Lung (tissue), 12 donors: ENCODE results near the gene GATA6. TPM values are rescaled to one million over a fixed set of nuclear protein-coding genes. Genes with fewer than 3 reads are reported as not detected.
A peak's percentile ranks its signal among the peaks of the same experiment; 100 is the strongest.

Source experiments
- ATAC-seq: fragments of 200-7000 bp; cut with Tn5 transposase; one replicate; pipeline ENCODE4 v1.9.1; 2020; ENCODE audit warnings: moderate number of reproducible peaks; ENCODE audit not compliant: insufficient read depth, low FRiP score
- DNase-seq, 3 donors: peaks; one replicate each; pipeline ENCODE4 v3.0.0-alpha.2; 2013 to 2017
- H3K27ac ChIP-seq, 2 donors: one replicate each; pipeline ENCODE4 v1.5.1; 2013; ENCODE audit warnings: mild to moderate bottlenecking in 2 of 2, moderate library complexity in 2 of 2, control low read depth in 1 of 2, inconsistent platforms in 1 of 2, low read depth in 1 of 2, low read length in 1 of 2
- H3K27me3 ChIP-seq, 3 donors: one replicate each; pipeline ENCODE4 v1.5.1; 2013; ENCODE audit warnings: low read length in 2 of 3; ENCODE audit not compliant: control insufficient read depth in 3 of 3, insufficient read depth in 3 of 3
- H3K36me3 ChIP-seq, 4 donors: one replicate each; pipeline ENCODE4 v1.5.1; 2013; ENCODE audit warnings: low read length in 4 of 4, mild to moderate bottlenecking in 1 of 4, moderate library complexity in 1 of 4; ENCODE audit not compliant: control insufficient read depth in 4 of 4, insufficient read depth in 4 of 4
- H3K4me1 ChIP-seq, 5 donors: one replicate each; pipeline ENCODE4 v1.5.1; 2013; ENCODE audit warnings: low read length in 5 of 5, mild to moderate bottlenecking in 2 of 5, moderate library complexity in 1 of 5; ENCODE audit not compliant: control insufficient read depth in 5 of 5, insufficient read depth in 5 of 5
- H3K4me3 ChIP-seq: one replicate; pipeline ENCODE4 v1.5.1; 2013; ENCODE audit warnings: mild to moderate bottlenecking, control low read depth, moderate library complexity
- H3K9ac ChIP-seq, 2 donors: one replicate each; pipeline ENCODE4 v1.5.1; 2013; ENCODE audit warnings: low read length in 2 of 2, control low read depth in 1 of 2; ENCODE audit not compliant: insufficient read depth in 1 of 2
- H3K9me3 ChIP-seq, 4 donors: one replicate each; pipeline ENCODE4 v1.5.1; 2013; ENCODE audit warnings: low read length in 3 of 4, mild to moderate bottlenecking in 1 of 4, moderate library complexity in 1 of 4; ENCODE audit not compliant: control insufficient read depth in 4 of 4, insufficient read depth in 3 of 4
- CTCF ChIP-seq: IDR thresholded peaks from 2 replicates; pipeline ENCODE4 v1.5.1; 2012; ENCODE audit warnings: mild to moderate bottlenecking; ENCODE audit errors: control extremely low read depth, extremely low read depth
- WGBS, 2 donors: extraction: QIAGEN DNeasy Blood & Tissue Kit; methylation state at CpG; one replicate each; pipeline ENCODE4 v1.1.7; 2013; 5-methylcytosine and 5-hydroxymethylcytosine counted together
- polyA plus RNA-seq, 2 donors: library from polyadenylated mRNA; stranded (reverse); fragments of 200-250 nt; gene quantifications; one replicate each; pipeline ENCODE4 v1.2.1, GENCODE V29; 2013
- total RNA-seq, 2 donors: library from RNA; depleted of rRNA in 1 of 2; stranded (reverse); fragments of >200 nt in 1 of 2; gene quantifications; one replicate each; pipeline ENCODE4 v1.2.1, GENCODE V29; 2014 to 2021
- donor health status: control.
- donor health status: control.
- donor health status: Bipolar disorder and iron deficiency.
- donor health status: healthy.
- donor health status: DM: yes; HTN: yes; CAD: no.

Gene GATA6
- total and polyA plus RNA-seq, 4 donors: 11.3 to 34.3 (median 21.8) TPM

- no peaks in the 10 kb centered on the region for H3K36me3 ChIP-seq
- no peak for ATAC-seq
- H3K27me3 ChIP-seq: peaks cover 0 to 10% (median 5%) of the 10 kb centered on the region in 3 donors
Observed at GRCh38 chr18:22163416-22164161, 5.8 kb upstream of the GATA6 start.

DNA sequence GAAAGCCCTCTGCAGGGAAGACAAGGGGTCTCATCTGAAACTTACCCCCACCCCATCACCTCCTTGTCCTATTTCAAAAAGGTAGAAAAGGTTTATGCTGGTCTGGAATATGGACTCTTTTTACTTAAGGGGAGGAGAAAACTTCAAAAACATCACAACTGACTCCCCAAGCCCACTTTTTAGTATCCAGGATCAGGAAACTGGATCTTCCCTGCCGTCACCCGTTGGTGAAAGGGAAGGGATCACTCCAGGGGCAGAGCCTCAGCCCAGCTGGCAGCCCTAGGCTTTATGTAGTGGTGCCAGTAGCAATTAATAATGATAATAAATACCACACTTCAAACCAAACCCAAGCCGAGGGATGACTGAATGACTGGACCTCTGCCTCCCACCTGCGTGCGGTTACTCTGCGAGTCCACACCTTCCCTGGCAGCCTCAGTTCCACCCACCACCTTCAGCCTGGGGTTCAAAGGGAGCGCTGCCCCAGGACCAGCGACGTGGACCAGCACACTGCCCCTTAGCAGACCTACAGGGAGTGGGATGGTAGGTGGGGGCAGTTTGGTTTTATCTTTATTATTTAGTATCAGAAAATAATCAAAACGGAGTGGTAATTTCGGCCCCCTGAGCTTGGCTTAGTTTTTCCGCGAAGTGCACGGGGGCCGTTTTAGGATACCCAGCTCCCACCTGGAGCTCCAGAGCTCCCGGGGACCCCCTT is 4.9 kb upstream of the GATA6 start:
- Histone ChIP-seq H3K4me1 (peaks cover 0 to 31% (median 0%) of the 10 kb centered on the region in 5 donors), H3K27ac (peak overlapping the region; percentile 79 to 98), H3K27me3 (peaks cover 0 to 10% (median 5%) of the 10 kb centered on the region in 3 donors), H3K36me3 (no peaks in the 10 kb centered on the region), H3K9ac (peak overlapping the region; percentile 42 to 59), H3K4me3 (no peak overlapping the region), H3K9me3 (no peaks in the 10 kb centered on the region)
- 41 to 53% methylated on average over 16 of the region's 16 CpGs for WGBS, 2 donors
- ATAC-seq (no peak), DNase-seq (peak in 2 of 3 donors; percentile 24)
- no peak for TF ChIP-seq CTCF

More at GRCh38 chr18:22163416-22164161, 5.8 kb upstream of the GATA6 start:
- Histone ChIP-seq H3K4me3 (no peak overlapping the region), H3K4me1 (peaks cover 0 to 30% (median 0%) of the 10 kb centered on the region in 5 donors), H3K9me3 (no peaks in the 10 kb centered on the region), H3K9ac (no peak overlapping the region), H3K27ac (peak overlapping the region; percentile 30 to 98)
- no peak for TF ChIP-seq CTCF
- WGBS, 2 donors: 62 to 67% methylated on average over 8 of the region's 8 CpGs
- peak; percentile 52 to 63 (median 52) for DNase-seq

GRCh38 chr18:22165049-22165602 is 4.3 kb upstream of the GATA6 start:
- H3K4me1 ChIP-seq: peaks cover 0 to 31% (median 0%) of the 10 kb centered on the region in 5 donors
- no peak for TF ChIP-seq CTCF
- WGBS, 2 donors: 18 to 29% methylated on average over 50 of the region's 50 CpGs
- peak overlapping the region; percentile 33 for H3K4me3 ChIP-seq
- ATAC-seq (no peak), DNase-seq (peak; percentile 28 to 58 (median 31))
- peaks cover 0 to 4% (median 0%) of the 10 kb centered on the region in 4 donors for H3K36me3 ChIP-seq
- peak overlapping the region; percentile 79 to 98 for H3K27ac ChIP-seq
- H3K27me3 ChIP-seq: peaks cover 0 to 10% (median 5%) of the 10 kb centered on the region in 3 donors
- H3K9me3 ChIP-seq: no peaks in the 10 kb centered on the region
- H3K9ac ChIP-seq: peak overlapping the region in 1 of 2 donors; percentile 59
